ENCODE data around the gene SLC25A29. TPM values are rescaled to one million over a fixed set of nuclear protein-coding genes. Genes with fewer than 3 reads are reported as not detected.
A peak's percentile ranks its signal among the peaks of the same experiment; 100 is the strongest.

The SLC25A29 gene, protein sequence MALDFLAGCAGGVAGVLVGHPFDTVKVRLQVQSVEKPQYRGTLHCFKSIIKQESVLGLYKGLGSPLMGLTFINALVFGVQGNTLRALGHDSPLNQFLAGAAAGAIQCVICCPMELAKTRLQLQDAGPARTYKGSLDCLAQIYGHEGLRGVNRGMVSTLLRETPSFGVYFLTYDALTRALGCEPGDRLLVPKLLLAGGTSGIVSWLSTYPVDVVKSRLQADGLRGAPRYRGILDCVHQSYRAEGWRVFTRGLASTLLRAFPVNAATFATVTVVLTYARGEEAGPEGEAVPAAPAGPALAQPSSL
- total RNA-seq (10 to 100 TPM; 18.5 to 40.4 (median 33.4) TPM), polyA plus RNA-seq (10 to 100 TPM in 1 of 3 donors, 1 to 10 TPM in 2; 3.0 to 26.7 (median 3.7) TPM)

DNA sequence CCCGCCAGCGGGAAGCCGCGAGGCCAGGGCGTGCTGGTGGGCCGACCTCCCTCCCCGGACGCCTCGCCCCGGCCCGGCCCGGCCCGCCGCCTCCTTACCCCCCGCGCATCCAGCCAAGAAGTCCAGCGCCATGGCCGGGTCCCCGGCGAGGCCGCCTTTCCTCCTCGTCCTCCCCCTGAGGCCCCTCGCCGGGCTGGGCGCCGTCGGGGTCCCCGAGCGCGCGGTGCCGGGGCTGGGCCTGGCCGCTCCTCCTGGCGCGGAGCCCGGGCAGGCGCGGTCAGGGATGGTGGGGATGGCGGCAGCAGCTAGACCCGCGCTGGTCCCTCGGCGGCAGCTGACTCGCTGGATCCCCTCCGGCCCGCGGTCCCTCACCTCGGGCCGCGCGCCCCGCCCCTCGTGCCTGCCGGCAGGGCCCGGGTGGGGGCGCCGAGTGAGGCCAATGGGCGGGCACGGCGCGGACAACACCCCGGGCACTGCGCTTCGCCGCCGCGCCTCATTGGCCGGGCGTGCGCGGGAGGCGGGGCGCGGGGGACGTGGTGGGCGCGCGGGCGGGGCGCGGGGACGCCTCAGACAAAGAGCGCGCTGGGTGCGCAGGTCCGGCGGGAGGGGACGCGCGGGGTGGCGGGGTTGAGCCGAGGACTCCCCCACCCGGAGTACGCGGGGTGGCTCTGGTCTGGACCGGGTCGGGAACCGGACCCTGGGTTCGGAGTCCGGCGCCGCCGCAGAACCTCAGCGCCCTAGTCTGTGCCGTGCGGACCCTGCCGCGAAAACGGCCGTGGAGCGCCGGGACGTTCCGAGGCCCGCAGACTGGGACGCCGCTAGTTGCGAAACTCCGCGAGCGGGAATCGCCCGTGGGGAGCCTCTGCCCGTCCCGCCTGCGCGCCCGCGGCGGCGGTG is at the start of gene SLC25A29:
Gene SLC25A29, minus strand, starts transcription at position 344 of the 897 bp plus-strand sequence. Its CDS starts 212 bp downstream, at position 132.
- H3K9me3 ChIP-seq: no peaks in the 10 kb centered on the region
- no peaks in the 10 kb centered on the region for H3K27me3 ChIP-seq
- no peaks in the 10 kb centered on the region for H3K36me3 ChIP-seq
- peaks cover 0 to 36% (median 29%) of the 10 kb centered on the region in 4 donors for H3K4me1 ChIP-seq
- peak within 1 kb of the TSS; percentile 65 to 98 (median 75) for H3K4me3 ChIP-seq
- peak within 1 kb of the TSS; percentile 85 to 92 (median 90) for H3K27ac ChIP-seq
- intact Hi-C loops (cut with DNase I): loop anchor here (2.0 kb wide), 2 partner anchors 66 to 70 kb away; partner anchors contain the start of gene WDR25
- DNase-seq: peak; percentile 94
- peak in 1 of 4 donors; percentile 27 for TF ChIP-seq EP300 (IDR thresholded peaks at IDR 0.05)
- TF ChIP-seq POLR2AphosphoS5 (IDR thresholded peaks at IDR 0.05): peak; percentile 48 to 88 (median 84)
- TF ChIP-seq POLR2A (IDR thresholded peaks at IDR 0.05): peak; percentile 42 to 62
- TF ChIP-seq, protein P1, sequence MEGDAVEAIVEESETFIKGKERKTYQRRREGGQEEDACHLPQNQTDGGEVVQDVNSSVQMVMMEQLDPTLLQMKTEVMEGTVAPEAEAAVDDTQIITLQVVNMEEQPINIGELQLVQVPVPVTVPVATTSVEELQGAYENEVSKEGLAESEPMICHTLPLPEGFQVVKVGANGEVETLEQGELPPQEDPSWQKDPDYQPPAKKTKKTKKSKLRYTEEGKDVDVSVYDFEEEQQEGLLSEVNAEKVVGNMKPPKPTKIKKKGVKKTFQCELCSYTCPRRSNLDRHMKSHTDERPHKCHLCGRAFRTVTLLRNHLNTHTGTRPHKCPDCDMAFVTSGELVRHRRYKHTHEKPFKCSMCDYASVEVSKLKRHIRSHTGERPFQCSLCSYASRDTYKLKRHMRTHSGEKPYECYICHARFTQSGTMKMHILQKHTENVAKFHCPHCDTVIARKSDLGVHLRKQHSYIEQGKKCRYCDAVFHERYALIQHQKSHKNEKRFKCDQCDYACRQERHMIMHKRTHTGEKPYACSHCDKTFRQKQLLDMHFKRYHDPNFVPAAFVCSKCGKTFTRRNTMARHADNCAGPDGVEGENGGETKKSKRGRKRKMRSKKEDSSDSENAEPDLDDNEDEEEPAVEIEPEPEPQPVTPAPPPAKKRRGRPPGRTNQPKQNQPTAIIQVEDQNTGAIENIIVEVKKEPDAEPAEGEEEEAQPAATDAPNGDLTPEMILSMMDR (IDR thresholded peaks at IDR 0.05): no peak
- 0 to 1% methylated on average over 131 of the region's 131 CpGs for WGBS, 2 donors

DNA sequence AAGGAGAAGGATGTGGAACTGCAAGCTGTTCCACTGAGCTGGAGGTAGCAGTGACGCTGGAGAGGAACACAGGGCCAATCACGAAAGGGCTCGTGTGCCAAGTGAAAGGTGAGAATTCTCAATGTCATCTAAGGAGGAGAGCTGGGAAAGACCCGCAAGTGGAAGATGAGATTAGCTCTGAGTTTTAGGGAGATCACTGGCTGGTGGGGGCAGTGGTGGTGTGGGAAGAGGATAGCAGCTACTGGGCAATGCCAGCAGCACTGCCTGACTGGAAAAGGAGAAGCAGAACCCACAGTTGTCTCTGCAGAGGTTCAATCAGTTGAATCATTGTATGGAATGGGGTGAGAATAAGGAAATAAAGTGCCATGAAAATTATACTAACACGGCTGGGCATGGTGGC is 44.7 kb upstream of the SLC25A29 start:
- no peak overlapping the region for H3K27ac ChIP-seq
- H3K4me3 ChIP-seq: no peak overlapping the region
- intact Hi-C loops (cut with DNase I): no loop called here
- no peaks in the 10 kb centered on the region for H3K27me3 ChIP-seq
- no peaks in the 10 kb centered on the region for H3K9me3 ChIP-seq
- WGBS, 2 donors: 90% methylated on average over 5 of the region's 5 CpGs
- no peak for TF ChIP-seq POLR2AphosphoS5 (IDR thresholded peaks at IDR 0.05)
- no peak for TF ChIP-seq EP300 (IDR thresholded peaks at IDR 0.05)
- TF ChIP-seq, protein P1 (IDR thresholded peaks at IDR 0.05): no peak
- no peak for TF ChIP-seq POLR2A (IDR thresholded peaks at IDR 0.05)
- peaks cover 3 to 98% (median 33%) of the 10 kb centered on the region in 4 donors for H3K36me3 ChIP-seq
- H3K4me1 ChIP-seq: no peaks in the 10 kb centered on the region
- no peak for DNase-seq

DNA sequence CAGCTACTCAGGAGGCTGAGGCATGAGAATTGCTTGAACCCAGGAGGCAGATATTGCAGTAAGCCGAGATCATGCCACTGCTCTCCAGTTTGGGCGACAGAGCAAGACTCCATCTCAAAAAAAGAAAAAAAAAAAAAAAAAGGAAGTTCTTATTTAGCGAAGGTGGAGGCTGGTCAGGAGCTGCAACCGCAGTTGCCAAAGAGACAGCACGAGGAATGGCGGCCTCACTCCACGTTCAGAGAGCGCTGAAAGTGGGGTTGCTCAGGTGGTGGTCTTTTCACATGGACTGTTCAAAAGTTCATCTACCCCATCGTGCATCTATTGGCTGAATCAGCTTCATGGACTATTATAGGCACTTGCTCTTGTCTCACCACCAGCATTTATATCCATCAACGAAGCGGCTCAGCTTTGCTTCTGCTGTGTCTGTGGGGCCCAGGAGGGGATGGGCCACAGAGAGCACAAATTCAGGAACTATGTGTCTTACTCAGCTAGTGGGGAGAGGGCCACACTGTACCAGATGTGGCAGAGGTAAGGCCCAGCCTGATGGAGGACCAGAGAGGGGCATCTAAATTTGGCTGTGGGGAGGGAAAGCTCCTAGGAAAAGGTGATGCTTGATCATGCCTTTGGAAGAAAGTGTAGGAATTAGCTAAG is 44.2 kb upstream of the SLC25A29 start:
- Histone ChIP-seq H3K27ac (no peak overlapping the region), H3K27me3 (no peaks in the 10 kb centered on the region), H3K36me3 (peaks cover 3 to 96% (median 34%) of the 10 kb centered on the region in 4 donors), H3K4me3 (no peak overlapping the region), H3K4me1 (no peaks in the 10 kb centered on the region), H3K9me3 (no peaks in the 10 kb centered on the region)
- TF ChIP-seq EP300 (IDR thresholded peaks at IDR 0.05): no peak
- TF ChIP-seq, protein P1 (IDR thresholded peaks at IDR 0.05): no peak
- TF ChIP-seq POLR2AphosphoS5 (IDR thresholded peaks at IDR 0.05): no peak
- no peak for TF ChIP-seq POLR2A (IDR thresholded peaks at IDR 0.05)
- DNase-seq: no peak
- 79 to 94% methylated on average over 11 of the region's 11 CpGs for WGBS, 2 donors
- intact Hi-C loops (cut with DNase I): no loop called here

DNA sequence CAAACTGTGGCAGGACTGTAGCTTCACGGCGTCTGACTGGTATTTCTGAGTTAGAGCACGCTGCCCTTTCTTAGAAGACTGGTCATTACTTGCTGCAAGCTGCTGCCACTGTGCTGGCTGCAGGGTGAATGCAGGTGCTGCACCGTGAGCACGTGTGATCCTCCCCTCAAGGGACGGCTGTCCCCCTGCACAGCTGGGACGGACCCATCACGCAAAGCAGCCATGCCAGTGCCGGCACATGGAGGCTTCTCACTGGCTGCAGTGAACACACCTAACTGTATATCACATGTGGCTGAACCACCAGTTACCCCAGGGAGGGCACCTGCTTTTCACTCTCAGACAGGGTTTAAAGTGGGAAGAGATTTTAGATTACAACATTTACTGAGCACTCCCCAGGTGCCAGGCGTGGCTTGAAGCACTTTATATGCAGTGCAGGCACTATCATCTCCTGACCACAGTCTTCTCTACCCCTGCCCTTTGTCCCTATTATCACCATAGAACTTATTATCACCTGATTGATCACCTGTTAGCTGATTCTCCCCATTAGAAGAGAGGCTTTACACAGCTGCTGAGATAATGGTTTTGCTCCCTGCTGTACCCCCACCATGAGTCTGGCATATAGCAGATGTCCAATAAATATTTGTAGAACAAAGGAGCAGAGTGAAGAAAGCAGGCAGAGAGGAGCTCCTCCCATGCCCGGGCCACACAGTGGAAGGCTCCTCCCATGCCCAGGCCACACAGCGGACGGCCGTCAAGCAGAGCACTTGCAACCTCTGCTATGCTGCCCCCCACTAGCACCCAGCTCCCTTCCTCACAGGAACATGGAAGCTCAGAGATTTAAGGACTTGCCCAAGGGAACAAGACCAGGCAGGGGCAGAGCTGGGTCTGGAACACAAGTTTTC is 42.8 kb upstream of the SLC25A29 start:
- H3K9me3 ChIP-seq: no peaks in the 10 kb centered on the region
- H3K4me3 ChIP-seq: no peak overlapping the region
- no peak overlapping the region for H3K27ac ChIP-seq
- intact Hi-C loops (cut with DNase I): no loop called here
- peaks cover 3 to 83% (median 30%) of the 10 kb centered on the region in 4 donors for H3K36me3 ChIP-seq
- WGBS, 2 donors: 76 to 79% methylated on average over 14 of the region's 14 CpGs
- TF ChIP-seq POLR2A (IDR thresholded peaks at IDR 0.05) (no peak), EP300 (IDR thresholded peaks at IDR 0.05) (no peak), POLR2AphosphoS5 (IDR thresholded peaks at IDR 0.05) (no peak)
- TF ChIP-seq, protein P1 (IDR thresholded peaks at IDR 0.05): no peak
- H3K27me3 ChIP-seq: no peaks in the 10 kb centered on the region
- DNase-seq: no peak
- H3K4me1 ChIP-seq: no peaks in the 10 kb centered on the region

All from sigmoid colon (tissue), 7 donors.